GM18505 (cell line): Measurements from ENCODE around the gene SYNE1.
"Not testable (repeated sequence)": the region's sequence is repeated elsewhere in the genome, so short reads cannot be mapped to it uniquely, and the experiment has no call there.

Source experiments
- ATAC-seq: cut with Tn5 transposase; IDR thresholded peaks from one replicate; pipeline ENCODE4 v1.9.1; 2021; ENCODE audit not compliant: unreplicated experiment
- POLR2A ChIP-seq: IDR thresholded peaks from 4 replicates; pipeline ENCODE4 v1.6.1; 2011; ENCODE audit warnings: borderline replicate concordance; ENCODE audit not compliant: insufficient read depth, insufficient read length; ENCODE audit errors: extremely low read depth

The SYNE1 gene

GRCh38 chr6:152503546-152503945, 133.6 kb downstream of the SYNE1 start:
- no peak for ATAC-seq
- TF ChIP-seq POLR2A, result no peak

DNA sequence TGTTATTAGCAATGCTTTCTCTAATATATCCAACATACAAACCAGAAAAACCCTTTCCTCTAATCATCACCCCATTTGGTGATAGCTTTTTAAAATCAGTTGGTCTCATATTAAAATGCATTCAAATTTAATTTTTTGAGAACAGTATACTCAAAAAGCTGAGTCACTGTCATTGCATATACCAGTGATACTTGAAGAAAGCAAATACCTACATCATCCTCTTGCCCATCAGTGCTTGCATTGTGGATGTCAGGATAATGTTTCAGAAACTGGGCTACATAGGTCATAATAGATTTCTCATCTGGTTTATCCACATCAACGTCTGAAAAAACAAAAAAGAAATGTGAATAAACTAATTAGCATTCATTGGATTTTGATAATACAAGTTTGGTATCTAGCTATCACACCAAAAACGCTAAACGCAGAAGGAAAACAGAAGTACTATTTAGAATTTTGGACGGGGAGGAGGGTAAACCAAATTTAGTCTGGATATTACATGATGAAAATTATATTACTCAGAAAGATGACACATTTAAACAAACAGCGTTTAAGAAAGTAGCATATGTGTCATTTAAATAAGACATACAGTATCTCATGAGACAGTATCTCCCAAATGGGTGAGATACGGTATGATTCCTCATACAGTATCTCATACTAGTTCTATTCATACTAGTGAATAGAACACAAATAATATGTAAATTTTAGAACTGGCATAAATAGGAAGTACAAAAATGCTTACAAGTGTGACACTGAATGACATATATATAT, 134.6 kb downstream of the SYNE1 start:
- TF ChIP-seq POLR2A, result no peak
- no peak for ATAC-seq

DNA sequence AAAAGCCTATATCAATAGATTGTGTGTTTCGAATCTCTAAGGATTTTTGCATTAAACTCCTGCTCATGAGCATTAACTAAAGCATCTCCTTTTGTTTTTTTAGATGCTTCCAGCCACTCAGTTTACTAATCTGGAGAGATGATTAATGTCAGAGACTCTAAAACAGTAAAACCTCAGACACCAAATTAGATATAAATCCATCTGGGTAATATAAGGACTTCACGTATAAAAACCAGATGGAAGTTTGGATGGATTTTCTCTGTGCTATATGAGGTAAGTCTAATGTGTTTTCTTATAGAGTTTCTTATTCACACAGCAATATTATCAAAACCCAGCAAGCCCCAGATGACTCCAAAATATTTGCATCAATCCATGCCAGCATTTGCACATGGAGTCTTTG, 137.2 kb downstream of the SYNE1 start:
- ATAC-seq, result no peak

GRCh38 chr6:152496731-152497130, 140.4 kb downstream of the SYNE1 start:
- no peak for ATAC-seq
- TF ChIP-seq POLR2A, result no peak

More for the DNA sequence above, 137.2 kb downstream of the SYNE1 start:
- no peak for TF ChIP-seq POLR2A

GRCh38 chr6:152495456-152495855, 141.7 kb downstream of the SYNE1 start:
- ATAC-seq, result not testable (repeated sequence)

DNA sequence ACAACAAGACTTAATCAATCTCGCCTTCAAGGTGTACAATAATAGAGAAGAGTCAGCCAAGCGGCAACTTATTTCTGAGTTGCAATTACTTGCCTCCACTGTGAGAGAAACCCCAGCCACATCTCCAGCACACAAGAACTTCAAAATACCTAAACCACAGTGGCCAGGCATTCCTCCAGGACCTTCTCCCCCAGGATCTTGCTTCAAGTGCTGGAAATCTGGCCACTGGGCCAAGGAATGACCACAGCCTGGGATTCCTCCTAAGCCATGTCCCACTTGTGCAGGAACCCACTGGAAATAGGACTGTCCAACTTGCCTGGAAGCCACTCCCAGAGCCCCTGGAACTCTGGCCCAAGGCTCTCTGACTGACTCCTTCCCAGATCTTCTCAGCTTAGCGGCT, 144.9 kb downstream of the SYNE1 start:
- not testable (repeated sequence) for ATAC-seq

DNA sequence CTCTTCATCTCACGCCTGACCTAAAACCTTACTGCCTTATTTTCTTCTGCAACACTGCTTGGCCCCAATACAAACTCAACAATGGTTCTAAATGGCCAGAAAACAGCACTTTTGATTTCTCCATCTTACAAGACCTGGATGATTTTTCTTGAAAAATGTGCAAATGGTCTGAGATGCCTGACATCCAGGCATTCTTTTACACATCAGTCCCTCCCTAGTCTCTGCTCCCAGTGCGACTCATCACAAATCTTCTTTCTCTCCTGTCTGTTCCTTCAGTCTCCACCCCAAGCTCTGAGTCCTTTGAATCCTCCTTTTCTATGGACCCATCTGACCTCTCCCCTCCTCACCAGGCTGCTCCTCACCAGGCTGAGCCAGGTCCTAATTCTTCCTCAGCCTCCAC, 145.7 kb downstream of the SYNE1 start:
- not testable (repeated sequence) for ATAC-seq

DNA sequence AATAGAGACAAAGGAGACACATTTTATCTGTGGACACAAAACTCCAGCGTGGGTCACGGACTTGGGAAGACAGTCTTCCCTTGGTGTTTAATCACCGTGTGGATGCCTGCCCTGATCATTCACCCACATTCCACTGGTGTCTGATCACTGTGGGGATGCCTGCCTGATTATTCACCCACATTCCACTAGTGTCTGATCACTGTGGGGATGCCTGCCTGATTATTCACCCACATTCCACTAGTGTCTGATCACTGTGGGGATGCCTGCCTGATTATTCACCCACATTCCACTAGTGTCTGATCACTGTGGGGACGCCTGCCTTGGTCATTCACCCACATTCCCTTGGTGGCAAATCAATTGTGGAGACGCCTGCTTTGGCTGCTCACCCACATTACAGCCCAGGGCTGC, 146.2 kb downstream of the SYNE1 start:
- ATAC-seq, result not testable (repeated sequence)

DNA sequence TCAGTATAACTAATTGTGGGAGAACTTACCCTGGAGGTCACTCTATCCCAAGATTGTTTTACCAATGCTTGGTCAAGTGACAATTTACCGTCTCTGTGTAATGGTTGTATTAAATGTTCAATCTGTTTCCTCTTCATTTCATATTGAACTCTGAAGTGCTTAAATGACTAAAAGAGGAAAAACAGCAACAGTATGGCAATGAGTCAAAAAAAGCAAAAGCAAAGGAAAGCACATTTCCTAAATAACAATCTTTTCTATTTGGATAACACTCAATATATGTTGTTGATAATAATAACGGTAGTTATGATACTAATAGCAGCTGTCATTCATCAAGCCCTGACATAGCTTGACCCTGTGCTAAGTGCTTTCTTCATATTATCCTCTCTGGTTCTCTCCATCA, 152.4 kb downstream of the SYNE1 start:
- no peak for TF ChIP-seq POLR2A
- no peak for ATAC-seq

- TF ChIP-seq POLR2A, result no peak
- no peak for ATAC-seq
Measured at GRCh38 chr6:152482289-152482688, 154.9 kb downstream of the SYNE1 start.

DNA sequence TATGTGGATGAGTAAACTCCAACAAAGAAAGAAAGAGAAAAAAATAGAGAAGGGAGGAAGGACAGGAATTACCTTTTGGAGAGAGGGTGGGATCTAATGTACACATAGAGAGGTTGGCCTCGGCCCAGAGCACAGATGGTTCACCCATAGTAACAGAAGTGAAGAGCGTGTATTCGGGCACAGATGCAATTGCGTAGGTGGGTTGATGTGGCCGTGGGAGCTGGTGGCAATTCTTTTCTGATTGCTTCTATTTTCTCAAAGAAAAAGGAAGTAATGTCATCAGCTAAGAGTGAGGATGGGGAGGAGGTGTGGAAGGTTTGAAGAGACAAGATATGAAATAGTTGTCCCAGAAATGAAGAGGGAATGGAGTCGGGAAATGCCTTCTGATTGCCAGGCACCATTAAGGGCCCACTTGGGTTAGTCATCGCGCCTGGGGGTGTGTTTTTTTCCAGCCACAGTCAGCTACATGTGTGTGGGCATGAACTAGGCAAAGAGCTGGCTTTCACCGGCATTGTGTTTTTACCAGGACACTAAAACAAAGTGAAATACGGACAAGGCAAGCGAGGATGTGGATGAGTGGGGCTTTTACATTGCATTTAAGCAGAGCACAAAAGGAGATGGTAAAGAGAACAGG, 158.7 kb downstream of the SYNE1 start:
- no peak for TF ChIP-seq POLR2A
- ATAC-seq, result no peak

- TF ChIP-seq POLR2A, result no peak
- no peak for ATAC-seq
Measured at GRCh38 chr6:152474354-152474753, 162.8 kb downstream of the SYNE1 start.

- no peak for ATAC-seq
- TF ChIP-seq POLR2A, result no peak
Measured at GRCh38 chr6:152472325-152472724, 164.8 kb downstream of the SYNE1 start.

DNA sequence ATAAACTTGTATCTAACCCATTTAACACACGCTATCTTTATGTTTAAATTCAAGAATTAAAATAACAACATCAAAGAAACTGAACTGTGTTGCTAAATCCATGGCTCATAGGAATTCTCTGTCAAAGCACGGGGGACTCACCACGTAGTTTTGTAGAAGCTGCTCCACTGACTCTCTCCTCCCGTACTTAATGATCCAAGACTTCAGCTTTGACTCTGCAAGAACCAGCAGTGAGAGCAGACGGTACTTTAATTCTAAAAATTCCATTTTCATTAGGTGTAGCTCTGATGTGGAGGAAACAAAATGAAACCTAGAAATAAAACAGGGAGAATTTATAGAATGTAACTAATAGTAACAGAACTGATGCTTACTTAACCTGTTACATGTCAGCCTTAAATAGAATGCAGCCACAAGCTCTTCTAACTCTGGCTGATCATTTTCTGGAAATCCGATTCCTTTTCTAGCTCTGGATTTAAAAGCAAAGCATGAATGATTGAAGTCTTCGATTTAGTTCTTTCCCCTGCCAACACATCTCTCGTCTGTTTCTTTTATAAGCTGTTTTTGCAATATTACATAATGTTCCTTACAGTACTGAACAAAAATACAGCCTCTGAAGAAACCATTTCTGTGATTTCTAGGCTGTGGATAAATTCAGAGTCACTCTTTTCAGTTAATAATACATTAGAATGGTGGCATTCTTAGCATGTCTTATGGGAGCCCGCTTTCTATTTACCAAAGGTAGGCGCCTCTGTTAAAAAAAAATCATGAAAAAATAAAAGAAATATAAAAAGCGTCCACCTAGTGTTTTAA, 165.5 kb downstream of the SYNE1 start:
- no peak for TF ChIP-seq POLR2A
- ATAC-seq, result no peak
